HG03521 (cell line): ENCODE measurements around the gene SPATA16.
"Not testable (repeated sequence)": the region's sequence is repeated elsewhere in the genome, so short reads cannot be mapped to it uniquely, and the experiment has no call there.

Experiments used
- ATAC-seq: cut with Tn5 transposase; IDR thresholded peaks from one replicate; pipeline ENCODE4 v1.9.1; 2021; ENCODE audit warnings: mild to moderate bottlenecking, moderate library complexity; ENCODE audit not compliant: unreplicated experiment

Gene SPATA16

DNA sequence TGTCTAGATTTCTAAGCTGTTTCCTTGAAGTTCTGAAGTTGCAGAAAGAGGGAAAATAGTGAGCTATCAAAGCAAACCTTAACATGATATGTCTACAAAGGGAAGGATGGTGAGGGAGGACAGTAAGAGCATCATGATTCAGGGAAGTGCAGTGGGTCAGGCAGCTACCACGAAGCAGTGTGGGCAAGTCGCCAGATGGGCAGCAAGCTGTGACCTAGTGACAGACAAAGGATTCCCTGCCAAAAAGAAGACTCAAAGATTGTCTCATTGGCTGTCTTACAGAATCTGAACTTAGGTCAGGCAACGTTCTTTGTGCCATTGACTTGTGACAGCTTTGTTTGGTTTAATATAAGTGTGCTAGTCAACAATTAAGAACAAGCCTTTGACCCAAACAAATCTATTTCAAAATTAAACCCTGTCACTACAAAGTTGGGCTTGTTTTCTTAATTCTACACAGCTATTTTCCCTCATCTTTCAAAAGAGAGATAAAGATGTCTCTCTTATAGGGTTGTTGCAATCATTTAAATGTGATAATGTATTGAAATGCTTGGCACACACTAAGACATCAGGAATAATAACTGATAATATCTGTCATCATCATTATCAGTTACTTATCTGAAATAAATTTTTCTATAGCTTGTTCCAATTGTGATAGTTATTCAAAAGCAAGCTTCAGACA is 237.3 kb downstream of the SPATA16 start:
- no peak for ATAC-seq

DNA sequence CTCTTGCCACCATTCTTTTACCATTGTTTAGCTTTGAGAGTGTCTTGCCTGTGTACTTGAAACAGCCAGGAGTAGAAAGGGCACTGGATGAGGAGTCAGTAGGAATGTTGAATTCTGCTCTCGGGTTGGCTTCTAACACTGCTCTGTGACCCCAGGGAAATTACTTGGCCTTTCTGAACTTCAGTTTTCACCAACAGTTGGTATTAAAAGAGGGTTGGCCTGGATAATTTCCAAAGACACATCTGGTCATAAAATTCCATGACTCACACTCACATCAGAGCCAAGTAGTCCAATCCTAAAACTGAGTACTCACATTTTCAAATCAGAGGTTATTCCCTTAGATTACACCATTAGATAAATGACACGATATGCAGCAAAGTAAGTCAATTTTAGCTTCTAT is 248.9 kb downstream of the SPATA16 start:
- no peak for ATAC-seq

GRCh38 chr3:172885704-172886103 is 255.3 kb downstream of the SPATA16 start:
- no peak for ATAC-seq

DNA sequence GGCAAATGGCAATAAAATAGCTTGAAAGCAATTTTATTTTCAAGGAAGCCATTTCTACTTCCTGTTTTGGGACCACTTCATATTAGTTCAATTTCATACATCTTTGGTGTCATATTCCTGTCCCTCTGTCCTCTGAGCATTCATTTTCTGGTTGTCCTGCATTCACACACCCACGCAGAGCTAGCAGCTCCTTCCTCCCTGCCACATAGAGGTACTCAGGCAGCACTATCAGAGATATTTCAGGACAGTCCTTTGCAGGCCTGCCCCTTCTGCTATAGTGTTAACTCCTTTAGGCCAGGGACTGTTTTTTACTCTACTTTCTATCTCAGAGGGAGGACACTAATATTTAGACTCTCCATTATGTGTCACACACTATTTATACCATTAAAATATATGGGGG is 258.5 kb downstream of the SPATA16 start:
- no peak for ATAC-seq

DNA sequence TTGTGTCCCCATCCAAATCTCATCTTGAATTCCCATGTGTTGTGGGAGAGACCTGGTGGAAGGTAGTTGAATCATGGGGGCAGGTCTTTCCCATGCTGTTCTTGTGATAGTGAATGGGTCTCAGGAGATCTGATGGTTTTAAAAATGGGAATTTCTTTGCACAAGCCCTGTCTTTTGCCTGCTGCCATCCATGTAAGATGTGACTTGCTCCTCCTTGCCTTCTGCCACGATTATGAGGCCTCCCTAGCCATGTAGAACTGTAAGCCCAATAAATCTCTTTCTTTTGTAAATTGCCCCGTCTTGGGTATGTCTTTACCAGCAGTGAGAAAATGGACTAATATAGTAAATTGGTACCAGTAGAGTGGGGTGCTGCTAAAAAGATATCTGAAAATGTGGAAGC is 261.7 kb downstream of the SPATA16 start:
- ATAC-seq = not testable (repeated sequence)

GRCh38 chr3:172877011-172877410 is 264.0 kb downstream of the SPATA16 start:
- no peak for ATAC-seq

- no peak for ATAC-seq
These were observed 264.7 kb downstream of the SPATA16 start for GRCh38 chr3:172876297-172876696.

DNA sequence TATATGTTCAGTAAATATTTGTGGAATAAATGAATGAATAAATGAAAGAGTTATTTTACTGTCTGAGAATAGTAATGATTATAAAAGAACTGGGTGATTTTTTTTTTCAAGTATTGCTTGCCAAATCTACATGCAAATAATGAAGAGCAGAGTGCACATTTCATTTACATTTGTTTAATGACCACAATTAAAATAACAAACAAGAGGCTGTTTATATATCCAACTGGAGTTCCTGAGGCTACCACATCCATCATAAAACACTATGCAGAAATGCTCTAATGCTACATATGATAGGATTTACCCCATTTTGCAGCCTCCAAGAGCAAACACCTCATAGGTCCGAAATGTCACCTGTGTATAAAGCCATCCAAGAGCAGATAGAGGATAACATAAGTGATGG is 266.0 kb downstream of the SPATA16 start:
- ATAC-seq = no peak

DNA sequence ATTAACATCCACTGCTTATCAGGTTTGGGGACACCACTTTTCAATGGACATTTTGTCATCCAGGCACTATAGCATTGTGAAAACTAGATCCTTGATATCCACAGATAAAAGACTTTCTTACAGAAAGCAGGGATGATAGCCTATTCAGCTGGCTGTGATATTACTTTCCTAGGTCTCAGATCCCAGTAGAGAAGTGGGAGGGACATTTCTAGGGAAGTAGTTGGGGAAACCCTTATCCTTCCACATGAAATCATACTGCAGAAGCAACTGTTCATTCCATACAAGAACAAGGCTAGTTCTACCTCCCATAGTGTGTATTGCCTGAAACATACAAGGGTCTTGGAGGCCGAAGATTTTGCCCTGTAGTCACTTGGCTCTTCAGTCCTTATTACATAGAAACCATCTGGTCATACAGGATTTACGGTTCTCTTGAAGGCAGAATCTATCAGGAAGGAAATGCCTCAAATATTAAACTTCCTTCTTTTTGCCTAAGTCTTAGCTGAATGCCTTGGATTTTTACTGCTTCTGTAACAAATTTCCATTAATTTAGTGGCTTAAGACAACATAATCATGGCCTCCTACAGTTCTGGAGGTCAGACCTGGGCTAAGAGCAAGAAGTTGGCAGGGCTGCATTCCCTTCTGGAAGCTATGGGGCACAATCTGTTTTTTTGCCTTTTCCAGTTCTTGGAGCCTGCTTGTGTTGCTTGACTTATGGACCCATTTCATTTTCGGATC is 271.1 kb downstream of the SPATA16 start:
- ATAC-seq = no peak

GRCh38 chr3:172869368-172869771 is 271.7 kb downstream of the SPATA16 start:
- ATAC-seq = no peak

- ATAC-seq = no peak
These were observed 272.3 kb downstream of the SPATA16 start for GRCh38 chr3:172868582-172869200.

DNA sequence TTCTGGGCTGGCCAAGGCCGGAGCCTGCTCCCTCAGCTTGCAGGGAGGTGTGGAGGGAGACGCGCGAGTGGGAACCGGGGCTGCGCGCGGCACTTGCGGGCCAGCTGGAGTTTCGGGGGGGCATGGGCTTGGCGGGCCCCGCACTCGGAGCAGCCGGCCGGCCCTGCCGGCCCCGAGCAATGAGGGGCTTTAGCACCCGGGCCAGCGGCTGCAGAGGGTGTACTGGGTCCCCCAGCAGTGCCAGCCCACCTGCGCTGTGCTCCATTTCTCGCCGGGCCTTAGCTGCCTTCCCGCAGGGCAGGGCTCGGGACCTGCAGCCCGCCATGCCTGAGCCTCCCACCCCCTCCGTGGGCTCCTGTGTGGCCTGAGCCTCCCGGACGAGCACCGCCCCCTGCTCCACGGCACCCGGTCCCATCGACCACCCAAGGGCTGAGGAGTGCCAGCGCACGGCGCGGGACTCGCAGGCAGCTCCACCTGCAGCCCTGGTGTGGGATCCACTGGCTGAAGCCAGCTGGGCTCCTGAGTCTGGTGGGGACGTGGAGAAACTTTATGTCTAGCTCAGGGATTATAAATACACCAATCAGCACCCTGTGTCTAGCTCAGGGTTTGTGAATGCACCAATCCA is 274.2 kb downstream of the SPATA16 start:
- not testable (repeated sequence) for ATAC-seq

DNA sequence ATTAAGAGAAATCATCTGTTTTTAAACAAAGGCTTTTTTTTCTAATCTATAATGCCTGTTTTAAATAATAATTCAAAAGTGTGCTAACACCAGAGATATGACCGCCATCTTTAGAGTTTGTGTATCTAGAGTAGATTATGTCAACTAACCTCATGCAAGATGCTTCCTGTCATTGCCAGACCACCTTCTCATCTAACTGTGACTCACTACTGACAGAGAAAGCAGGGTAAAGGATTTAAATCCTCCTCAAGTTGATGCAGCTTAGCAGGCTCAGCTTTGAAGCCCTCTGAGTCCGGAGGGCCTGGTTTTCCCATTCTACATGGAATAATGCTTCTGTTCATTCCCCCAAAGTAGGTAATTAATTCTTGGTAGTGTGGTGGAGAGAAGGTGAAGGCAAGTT is 282.0 kb downstream of the SPATA16 start:
- ATAC-seq = no peak

GRCh38 chr3:172856795-172857742 is 284.0 kb downstream of the SPATA16 start:
- no peak for ATAC-seq

DNA sequence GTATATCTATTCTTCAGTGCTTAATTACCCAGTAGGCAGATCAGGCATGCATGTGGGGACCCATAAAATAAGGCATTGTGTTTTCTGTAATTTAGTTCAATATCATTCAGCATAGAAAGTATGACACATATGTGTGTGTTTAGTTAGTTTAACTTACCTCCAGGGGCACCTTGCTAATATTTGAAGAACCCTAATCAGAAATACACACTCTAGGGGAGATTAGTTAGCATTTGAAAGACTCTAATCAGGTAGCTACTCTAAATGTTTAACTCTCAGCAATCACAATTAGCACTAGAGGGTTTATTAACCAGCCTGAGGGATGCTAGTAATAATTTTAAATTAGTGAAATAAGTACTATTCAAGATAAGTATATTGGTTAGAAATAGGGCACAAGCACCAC is 286.0 kb downstream of the SPATA16 start:
- ATAC-seq = no peak

- ATAC-seq = no peak
These were observed 286.9 kb downstream of the SPATA16 start for GRCh38 chr3:172853921-172854666.

- no peak for ATAC-seq
These were observed 288.0 kb downstream of the SPATA16 start for GRCh38 chr3:172853005-172853404.

- ATAC-seq = no peak
These were observed 292.1 kb downstream of the SPATA16 start for GRCh38 chr3:172848910-172849309.

DNA sequence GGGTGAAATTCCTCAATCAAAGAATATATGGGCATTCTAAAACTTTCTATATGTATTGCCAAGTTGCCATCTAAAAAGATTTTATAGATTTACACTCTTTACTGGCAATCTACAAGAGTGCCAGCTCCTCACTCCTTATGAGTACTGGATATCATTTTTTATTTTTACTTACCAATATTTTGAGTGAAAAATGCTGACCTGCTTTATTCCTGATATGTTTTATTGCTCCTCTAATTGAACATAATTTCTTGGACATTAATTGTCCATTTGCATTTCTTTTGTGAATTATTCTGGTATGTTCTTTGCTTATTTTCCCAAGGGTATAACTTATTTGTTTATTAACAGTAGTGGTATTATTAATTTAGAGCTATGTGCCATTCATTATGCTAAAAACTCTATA is 293.7 kb downstream of the SPATA16 start:
- ATAC-seq = no peak

DNA sequence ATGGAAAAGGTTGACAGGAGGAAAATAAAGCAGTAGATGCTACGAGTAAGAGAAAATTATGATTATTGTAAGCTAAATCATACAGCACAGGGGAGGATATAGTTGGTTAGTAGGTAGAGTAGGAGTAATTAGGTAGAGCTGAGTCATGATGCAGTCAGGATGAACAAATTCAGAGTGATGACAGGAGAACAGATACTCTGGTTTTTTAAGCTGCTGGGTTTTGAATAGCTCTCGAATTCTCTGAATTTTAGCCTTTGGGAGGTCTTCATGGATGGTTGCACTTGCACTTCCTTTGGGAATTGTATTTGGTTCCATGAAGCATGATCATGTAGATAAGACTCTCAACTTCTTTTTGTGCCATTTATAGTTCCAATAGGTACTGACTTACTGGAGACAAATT is 294.3 kb downstream of the SPATA16 start:
- ATAC-seq = no peak
